Activated CD4-positive, alpha-beta T cell treated with anti-CD3 and anti-CD28 coated beads, Interleukin-2, amount 10 ng/mL, durations not matched to agents 24 days and 14 days (primary cell): ENCODE measurements around the gene PCDH9. TPM values are rescaled to one million over a fixed set of nuclear protein-coding genes. Genes with fewer than 3 reads are reported as not detected.
"Not testable (repeated sequence)": the region's sequence is repeated elsewhere in the genome, so short reads cannot be mapped to it uniquely, and the experiment has no call there.

Source experiments
- DNase-seq: peaks from one replicate; pipeline ENCODE4 v3.0.0; 2022
- H3K27ac Mint-ChIP-seq: one replicate; pipeline ENCODE4 v1.8.0; 2022; ENCODE audit warnings: mild to moderate bottlenecking, mixed read lengths
- H3K27me3 Mint-ChIP-seq: one replicate; pipeline ENCODE4 v1.8.0; 2022; ENCODE audit warnings: mixed read lengths
- H3K36me3 Mint-ChIP-seq: one replicate; pipeline ENCODE4 v1.8.0; 2022; ENCODE audit warnings: low read depth, mild to moderate bottlenecking, mixed read lengths
- H3K4me1 Mint-ChIP-seq: one replicate; pipeline ENCODE4 v1.8.0; 2021; ENCODE audit warnings: mixed read lengths
- H3K4me3 Mint-ChIP-seq: one replicate; pipeline ENCODE4 v1.8.0; 2022; ENCODE audit warnings: mild to moderate bottlenecking, moderate library complexity, mixed read lengths
- H3K9me3 Mint-ChIP-seq: one replicate; pipeline ENCODE4 v1.8.0; 2021; ENCODE audit warnings: mixed read lengths
- intact Hi-C: fragments of 100-400 bp; cut with micrococcal nuclease; formaldehyde crosslinking; loops from one replicate; pipeline ENCODE4 v1.15.1; 2023
- total RNA-seq: library from RNA; stranded (reverse); gene quantifications from 2 replicates; pipeline ENCODE4 v1.2.3, GENCODE V29; 2022

Gene PCDH9
- total RNA-seq, 1 donor from 2014 or later: 0.09 TPM

- Mint-ChIP-seq H3K36me3 (no peaks in the 10 kb centered on the region), H3K4me3 (no peak overlapping the region), H3K9me3 (no peaks in the 10 kb centered on the region), H3K27me3 (no peaks in the 10 kb centered on the region), H3K4me1 (no peaks in the 10 kb centered on the region), H3K27ac (no peak overlapping the region)
- intact Hi-C loops: no loop called here
- no peak for DNase-seq
Observed at GRCh38 chr13:67118277-67118676, 111.9 kb downstream of the PCDH9 start.

- H3K4me1 Mint-ChIP-seq: no peaks in the 10 kb centered on the region
- no peaks in the 10 kb centered on the region for H3K36me3 Mint-ChIP-seq
- DNase-seq: no peak
- no peak overlapping the region for H3K27ac Mint-ChIP-seq
- no peaks in the 10 kb centered on the region for H3K9me3 Mint-ChIP-seq
- H3K4me3 Mint-ChIP-seq: no peak overlapping the region
- H3K27me3 Mint-ChIP-seq: no peaks in the 10 kb centered on the region
- intact Hi-C loops: no loop called here
Observed at GRCh38 chr13:67117010-67117550, 113.1 kb downstream of the PCDH9 start.

- no peak for DNase-seq
- H3K27ac Mint-ChIP-seq: no peak overlapping the region
- no peaks in the 10 kb centered on the region for H3K4me1 Mint-ChIP-seq
- H3K27me3 Mint-ChIP-seq: no peaks in the 10 kb centered on the region
- no peaks in the 10 kb centered on the region for H3K9me3 Mint-ChIP-seq
- intact Hi-C loops: no loop called here
- no peaks in the 10 kb centered on the region for H3K36me3 Mint-ChIP-seq
- H3K4me3 Mint-ChIP-seq: no peak overlapping the region
Observed at GRCh38 chr13:67107979-67108378, 122.2 kb downstream of the PCDH9 start.

GRCh38 chr13:67106502-67107057 lies 123.6 kb downstream of the PCDH9 start:
- Mint-ChIP-seq H3K4me3 (no peak overlapping the region), H3K27ac (no peak overlapping the region), H3K4me1 (no peaks in the 10 kb centered on the region), H3K27me3 (no peaks in the 10 kb centered on the region), H3K9me3 (no peaks in the 10 kb centered on the region), H3K36me3 (no peaks in the 10 kb centered on the region)
- intact Hi-C loops: no loop called here
- no peak for DNase-seq

GRCh38 chr13:67101730-67102467 lies 128.2 kb downstream of the PCDH9 start:
- Mint-ChIP-seq H3K27me3 (no peaks in the 10 kb centered on the region), H3K27ac (no peak overlapping the region), H3K9me3 (no peaks in the 10 kb centered on the region), H3K4me3 (no peak overlapping the region), H3K36me3 (no peaks in the 10 kb centered on the region), H3K4me1 (no peaks in the 10 kb centered on the region)
- no peak for DNase-seq
- intact Hi-C loops: no loop called here

GRCh38 chr13:67100730-67101129 lies 129.4 kb downstream of the PCDH9 start:
- Mint-ChIP-seq H3K27ac (no peak overlapping the region), H3K9me3 (no peaks in the 10 kb centered on the region), H3K36me3 (no peaks in the 10 kb centered on the region), H3K4me3 (no peak overlapping the region), H3K4me1 (no peaks in the 10 kb centered on the region), H3K27me3 (no peaks in the 10 kb centered on the region)
- DNase-seq: no peak
- intact Hi-C loops: no loop called here

GRCh38 chr13:67099494-67099893 lies 130.6 kb downstream of the PCDH9 start:
- H3K36me3 Mint-ChIP-seq: no peaks in the 10 kb centered on the region
- H3K9me3 Mint-ChIP-seq: no peaks in the 10 kb centered on the region
- no peak overlapping the region for H3K27ac Mint-ChIP-seq
- intact Hi-C loops: no loop called here
- no peaks in the 10 kb centered on the region for H3K4me1 Mint-ChIP-seq
- H3K27me3 Mint-ChIP-seq: no peaks in the 10 kb centered on the region
- no peak overlapping the region for H3K4me3 Mint-ChIP-seq
- DNase-seq: no peak

GRCh38 chr13:67097892-67098452 lies 132.2 kb downstream of the PCDH9 start:
- intact Hi-C loops: no loop called here
- no peaks in the 10 kb centered on the region for H3K9me3 Mint-ChIP-seq
- H3K27me3 Mint-ChIP-seq: no peaks in the 10 kb centered on the region
- no peak overlapping the region for H3K4me3 Mint-ChIP-seq
- no peak overlapping the region for H3K27ac Mint-ChIP-seq
- no peak for DNase-seq
- H3K36me3 Mint-ChIP-seq: no peaks in the 10 kb centered on the region
- no peaks in the 10 kb centered on the region for H3K4me1 Mint-ChIP-seq

- intact Hi-C loops, H3K27me3 Mint-ChIP-seq, H3K9me3 Mint-ChIP-seq, H3K4me3 Mint-ChIP-seq, DNase-seq, H3K36me3 Mint-ChIP-seq, H3K27ac Mint-ChIP-seq, H3K4me1 Mint-ChIP-seq: not testable (repeated sequence)
Observed at GRCh38 chr13:67096893-67097292, 133.2 kb downstream of the PCDH9 start.

GRCh38 chr13:67096418-67096817 lies 133.7 kb downstream of the PCDH9 start:
- intact Hi-C loops: no loop called here
- no peaks in the 10 kb centered on the region for H3K27me3 Mint-ChIP-seq
- no peak overlapping the region for H3K4me3 Mint-ChIP-seq
- H3K4me1 Mint-ChIP-seq: no peaks in the 10 kb centered on the region
- no peaks in the 10 kb centered on the region for H3K9me3 Mint-ChIP-seq
- no peak for DNase-seq
- H3K36me3 Mint-ChIP-seq: no peaks in the 10 kb centered on the region
- H3K27ac Mint-ChIP-seq: no peak overlapping the region

- Mint-ChIP-seq H3K4me3 (no peak overlapping the region), H3K9me3 (no peaks in the 10 kb centered on the region), H3K36me3 (no peaks in the 10 kb centered on the region), H3K4me1 (no peaks in the 10 kb centered on the region), H3K27me3 (no peaks in the 10 kb centered on the region), H3K27ac (no peak overlapping the region)
- no peak for DNase-seq
- intact Hi-C loops: no loop called here
Observed at GRCh38 chr13:67095621-67096020, 134.5 kb downstream of the PCDH9 start.

- no peak for DNase-seq
- Mint-ChIP-seq H3K36me3 (no peaks in the 10 kb centered on the region), H3K4me3 (no peak overlapping the region), H3K27me3 (no peaks in the 10 kb centered on the region), H3K27ac (no peak overlapping the region), H3K9me3 (no peaks in the 10 kb centered on the region), H3K4me1 (no peaks in the 10 kb centered on the region)
- intact Hi-C loops: no loop called here
Observed at GRCh38 chr13:67094952-67095351, 135.2 kb downstream of the PCDH9 start.

- intact Hi-C loops: no loop called here
- no peak for DNase-seq
- Mint-ChIP-seq H3K27ac (no peak overlapping the region), H3K4me3 (no peak overlapping the region), H3K27me3 (no peaks in the 10 kb centered on the region), H3K4me1 (no peaks in the 10 kb centered on the region), H3K36me3 (no peaks in the 10 kb centered on the region), H3K9me3 (no peaks in the 10 kb centered on the region)
Observed at GRCh38 chr13:67094078-67094477, 136.1 kb downstream of the PCDH9 start.

GRCh38 chr13:67091603-67092002 lies 138.5 kb downstream of the PCDH9 start:
- Mint-ChIP-seq H3K4me3 (no peak overlapping the region), H3K4me1 (no peaks in the 10 kb centered on the region), H3K9me3 (no peaks in the 10 kb centered on the region), H3K27me3 (no peaks in the 10 kb centered on the region), H3K36me3 (no peaks in the 10 kb centered on the region), H3K27ac (no peak overlapping the region)
- no peak for DNase-seq
- intact Hi-C loops: no loop called here
